Measurements from ENCODE around the gene HPCAL1. TPM values are rescaled to one million over a fixed set of nuclear protein-coding genes. Genes with fewer than 3 reads are reported as not detected.

Gene HPCAL1
- total and polyA plus RNA-seq, 2 of the 4 experiments (the other 2 are of a cell fraction), result 8.2 to 33.7 TPM

DNA sequence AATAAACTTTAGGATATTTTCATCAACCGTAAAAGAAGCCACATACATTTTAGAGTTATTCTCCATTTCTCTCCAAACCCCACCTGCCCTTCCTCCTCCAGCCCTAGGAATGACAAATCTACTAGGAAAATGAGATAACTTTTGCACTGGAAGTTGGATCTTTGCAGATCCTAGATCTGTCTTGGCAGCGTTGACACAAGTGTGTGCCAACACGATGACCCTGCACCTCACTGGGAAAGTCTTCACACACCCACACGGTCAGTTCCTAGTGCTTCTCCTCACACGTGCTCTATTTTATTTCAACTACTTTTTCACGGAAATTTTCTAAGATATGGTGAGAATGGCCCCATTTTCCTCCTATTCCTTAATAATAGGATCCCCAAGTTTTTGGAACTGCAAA is 14.1 kb upstream of the HPCAL1 start:
- H3K23ac ChIP-seq (ENCODE audit: low read depth, low read length), result no peak overlapping the region
- H3K36me3 ChIP-seq (ENCODE audit: control insufficient read depth, insufficient read depth, low read length), result no peaks in the 10 kb centered on the region
- no peak overlapping the region for H3K27ac ChIP-seq (ENCODE audit: insufficient read depth, low read length)
- ATAC-seq (ENCODE audit: low read depth) (no peak), DNase-seq (no peak)
- H3K4me3 ChIP-seq (ENCODE audit: insufficient read depth, low read depth, low read length), result no peak overlapping the region
- H2AFZ ChIP-seq (replicated peaks; ENCODE audit: low read length, poor library complexity), result no peak overlapping the region
- no peak overlapping the region for H2BK5ac ChIP-seq (ENCODE audit: low read depth, low read length, poor library complexity, severe bottlenecking)
- H3K9ac ChIP-seq (ENCODE audit: low read depth, low read length), result no peak overlapping the region
- no peaks in the 10 kb centered on the region; a peak in 1 of 4 replicates for H3K79me1 ChIP-seq (ENCODE audit: low read depth in 1 of 2, low read length in 2 of 2)
- no peak for TF ChIP-seq MAZ (IDR thresholded peaks at IDR 0.05; ENCODE audit: borderline replicate concordance, low read depth, low read length)
- TF ChIP-seq BHLHE40 (IDR thresholded peaks at IDR 0.05; ENCODE audit: low read depth, low read length), result no peak
- no peak for TF ChIP-seq RFX5 (IDR thresholded peaks at IDR 0.05; ENCODE audit: low read depth, low read length)
- TF ChIP-seq USF2 (IDR thresholded peaks at IDR 0.05; ENCODE audit: low read depth, low read length), result no peak
- TF ChIP-seq MXI1 (IDR thresholded peaks at IDR 0.05; ENCODE audit: borderline replicate concordance, low read depth, low read length), result no peak
- no peak for TF ChIP-seq NFE2L2 (IDR thresholded peaks at IDR 0.05; ENCODE audit: low read depth, low read length)
- TF ChIP-seq ELK1 (IDR thresholded peaks at IDR 0.05; ENCODE audit: borderline replicate concordance, low read depth, low read length), result no peak
- no peak for TF ChIP-seq RCOR1 (IDR thresholded peaks at IDR 0.05; ENCODE audit: insufficient replicate concordance, low read length)
- no peak for TF ChIP-seq MAFK (IDR thresholded peaks at IDR 0.05; ENCODE audit: low read depth, low read length)
- TF ChIP-seq RAD21 (IDR thresholded peaks at IDR 0.05; ENCODE audit: low read length), result no peak
- TF ChIP-seq CHD1 (IDR thresholded peaks at IDR 0.05; ENCODE audit: low read depth, low read length), result no peak
- no peak for TF ChIP-seq POLR2A (IDR thresholded peaks at IDR 0.05; ENCODE audit: low read depth, low read length)
- no peak for TF ChIP-seq SMC3 (IDR thresholded peaks at IDR 0.05; ENCODE audit: low read depth, low read length)
- TF ChIP-seq CEBPB (IDR thresholded peaks at IDR 0.05; ENCODE audit: low read depth, low read length), result no peak
- no peak for TF ChIP-seq CTCF (conservative IDR thresholded peaks at IDR 0.05; ENCODE audit: low read depth, low read length)
- no peak for TF ChIP-seq FOS (IDR thresholded peaks at IDR 0.05; ENCODE audit: low read depth, low read length)
- no CpG with 5 or more reads among the region's 6 CpGs for WGBS, 2 experiments (ENCODE audit: extremely low coverage in 2 of 2, insufficient read length in 1 of 2)
- H3K4me1 ChIP-seq (ENCODE audit: control insufficient read depth, insufficient read depth, low read length), result peaks cover 17% of the 10 kb centered on the region
- H3K4me2 ChIP-seq (ENCODE audit: low read depth, low read length), result no peak overlapping the region
- H4K8ac ChIP-seq (ENCODE audit: low read depth in 2 of 2, low read length in 2 of 2), result no peak overlapping the region
- H3K18ac ChIP-seq (ENCODE audit: low read depth, low read length), result no peak overlapping the region
- no peak overlapping the region for H2AK5ac ChIP-seq (ENCODE audit: low read depth, low read length)
- H3K14ac ChIP-seq (replicated peaks; ENCODE audit: low read depth, low read length), result no peak overlapping the region
- dilution Hi-C loops (cut with HindIII; ENCODE audit: low sequenced_read_pairs, unreplicated experiment), result no loop called here
- no peak overlapping the region for H2AK9ac ChIP-seq (replicated peaks; ENCODE audit: low read depth, low read length, poor library complexity)
- POLR2A ChIA-PET (ENCODE audit: unreplicated experiment), result no interaction called here
- H4K91ac ChIP-seq (ENCODE audit: insufficient read depth, low read depth, low read length), result no peak overlapping the region
- H3K9me3 ChIP-seq (ENCODE audit: control insufficient read depth, insufficient read depth, low read length), result no peaks in the 10 kb centered on the region
- H3K27me3 ChIP-seq (ENCODE audit: control insufficient read depth, insufficient read depth, low read length), result no peaks in the 10 kb centered on the region
- no peak overlapping the region for H2BK120ac ChIP-seq (ENCODE audit: low read depth, low read length)
- BruUV-seq (replicated peaks), result no TSS peak
- CTCF ChIA-PET, result no interaction called here
- in situ Hi-C loops (cut with MboI; ENCODE audit: low sequenced_read_pairs), result no loop called here
- intact Hi-C loops (cut with micrococcal nuclease), result no loop called here
- no peak overlapping the region for H3K56ac ChIP-seq (ENCODE audit: extremely low read depth, insufficient read depth, low read length)
- no peak overlapping the region for H4K5ac ChIP-seq (ENCODE audit: low read depth, low read length)
- H4K20me1 ChIP-seq (ENCODE audit: insufficient read depth, low read length), result no peaks in the 10 kb centered on the region
- no peak overlapping the region for H2BK20ac ChIP-seq (ENCODE audit: low read depth, low read length)
- no peak overlapping the region for H2BK15ac ChIP-seq (ENCODE audit: low read depth, low read length)
- peaks cover 16% of the 10 kb centered on the region for H3K9me1 ChIP-seq (ENCODE audit: insufficient read depth, low read length)
- no peak overlapping the region for H3K4ac ChIP-seq (ENCODE audit: low read depth, low read length)
